ENCODE measurements around the gene BTBD16. TPM values are rescaled to one million over a fixed set of nuclear protein-coding genes. Genes with fewer than 3 reads are reported as not detected.

Gene BTBD16
- polyA plus RNA-seq, 4 donors, result 0.66 to 1.8 (median 1.1) TPM

GRCh38 chr10:122336332-122336731, 65.2 kb downstream of the BTBD16 start:
- no peak for DNase-seq (ENCODE audit: low read depth in 4 of 4, low spot score in 3 of 4)

GRCh38 chr10:122336961-122337360, 65.9 kb downstream of the BTBD16 start:
- DNase-seq (ENCODE audit: low read depth in 4 of 4, low spot score in 3 of 4), result no peak

GRCh38 chr10:122338609-122339441, 67.7 kb downstream of the BTBD16 start:
- no peak for DNase-seq (ENCODE audit: low read depth in 4 of 4, low spot score in 3 of 4)

- no peak for DNase-seq (ENCODE audit: low read depth in 4 of 4, low spot score in 3 of 4)
Observed at GRCh38 chr10:122341141-122341810, 70.2 kb downstream of the BTBD16 start.

GRCh38 chr10:122342293-122343134, 71.4 kb downstream of the BTBD16 start:
- DNase-seq (ENCODE audit: low read depth in 4 of 4, low spot score in 3 of 4), result peak in 1 of 4 donors; percentile 35

- no peak for DNase-seq (ENCODE audit: low read depth in 4 of 4, low spot score in 3 of 4)
Observed at GRCh38 chr10:122343135-122343800, 72.2 kb downstream of the BTBD16 start.

- DNase-seq (ENCODE audit: low read depth in 4 of 4, low spot score in 3 of 4), result no peak
Observed at GRCh38 chr10:122343936-122344335, 72.8 kb downstream of the BTBD16 start.

- no peak for DNase-seq (ENCODE audit: low read depth in 4 of 4, low spot score in 3 of 4)
Observed at GRCh38 chr10:122344741-122345258, 73.7 kb downstream of the BTBD16 start.

GRCh38 chr10:122346326-122346950, 75.3 kb downstream of the BTBD16 start:
- no peak for DNase-seq (ENCODE audit: low read depth in 4 of 4, low spot score in 3 of 4)

- DNase-seq (ENCODE audit: low read depth in 4 of 4, low spot score in 3 of 4), result no peak
Observed at GRCh38 chr10:122347170-122347841, 76.2 kb downstream of the BTBD16 start.

GRCh38 chr10:122348512-122348911, 77.4 kb downstream of the BTBD16 start:
- peak in 3 of 4 donors; percentile 44 to 67 (median 67) for DNase-seq (ENCODE audit: low read depth in 4 of 4, low spot score in 3 of 4)

GRCh38 chr10:122348935-122349361, 77.9 kb downstream of the BTBD16 start:
- DNase-seq (ENCODE audit: low read depth in 4 of 4, low spot score in 3 of 4), result peak in 3 of 4 donors; percentile 45 to 74 (median 72)

GRCh38 chr10:122349758-122350369, 78.8 kb downstream of the BTBD16 start:
- no peak for DNase-seq (ENCODE audit: low read depth in 4 of 4, low spot score in 3 of 4)

GRCh38 chr10:122350893-122351292, 79.8 kb downstream of the BTBD16 start:
- no peak for DNase-seq (ENCODE audit: low read depth in 4 of 4, low spot score in 3 of 4)

GRCh38 chr10:122352817-122353525, 81.9 kb downstream of the BTBD16 start:
- no peak for DNase-seq (ENCODE audit: low read depth in 4 of 4, low spot score in 3 of 4)

- no peak for DNase-seq (ENCODE audit: low read depth in 4 of 4, low spot score in 3 of 4)
Observed at GRCh38 chr10:122354383-122354782, 83.3 kb downstream of the BTBD16 start.

- no peak for DNase-seq (ENCODE audit: low read depth in 4 of 4, low spot score in 3 of 4)
Observed at GRCh38 chr10:122357685-122358084, 86.6 kb downstream of the BTBD16 start.

GRCh38 chr10:122359621-122360020, 88.5 kb downstream of the BTBD16 start:
- no peak for DNase-seq (ENCODE audit: low read depth in 4 of 4, low spot score in 3 of 4)

Measured in right renal pelvis (tissue), 4 donors.